Loucy (cell line): ENCODE results near the gene PAGR1.

Experiments used
- CTCF ChIP-seq: fragments of 200-600 bp; sonication (generic); conservative IDR thresholded peaks from 2 replicates; pipeline ENCODE4 v1.5.1; 2014; ENCODE audit warnings: mild to moderate bottlenecking, antibody characterized with exemption, low read length
- EZH2phosphoT487 ChIP-seq: fragments of 200-600 bp; IDR thresholded peaks from 2 replicates; pipeline ENCODE4 v1.6.1; 2018; ENCODE audit warnings: antibody characterized with exemption, mild to moderate bottlenecking, moderate library complexity, borderline replicate concordance

- no peak for TF ChIP-seq CTCF
- TF ChIP-seq EZH2phosphoT487 = no peak
These were observed 41.2 kb upstream of the PAGR1 start for GRCh38 chr16:29774730-29775129.
